NK-92 treated with Interleukin-12 subunit alpha and Interleukin-12 subunit beta, amount 100 ng/mL, for 24 hours (cell line): Measurements from ENCODE around the gene SMG7.

Experiments used
- DNase-seq: peaks from one replicate; lab custom pipeline; 2025; lab: John Stamatoyannopoulos, UW

SMG7 gene

DNA sequence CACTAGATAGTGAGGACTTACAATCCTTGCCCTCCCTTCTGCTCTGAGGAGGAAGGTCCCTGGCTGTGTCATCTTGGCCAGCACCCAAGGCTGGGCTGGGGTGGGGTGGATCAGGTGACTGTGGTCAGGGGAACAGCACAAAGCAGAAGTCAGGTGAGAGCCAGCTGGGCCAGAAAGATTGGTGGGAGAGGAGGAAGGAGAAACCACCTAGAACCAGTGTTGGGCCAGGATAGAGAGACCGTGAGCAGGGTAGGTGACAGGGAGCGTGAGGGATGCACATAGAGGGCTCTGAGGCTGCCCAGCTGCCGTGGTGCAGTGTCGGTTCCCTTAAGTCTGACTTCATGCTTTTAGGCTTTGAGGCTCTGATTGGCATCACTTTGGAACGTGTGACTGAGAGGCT is 95.3 kb downstream of the SMG7 start:
- no peak for DNase-seq

DNA sequence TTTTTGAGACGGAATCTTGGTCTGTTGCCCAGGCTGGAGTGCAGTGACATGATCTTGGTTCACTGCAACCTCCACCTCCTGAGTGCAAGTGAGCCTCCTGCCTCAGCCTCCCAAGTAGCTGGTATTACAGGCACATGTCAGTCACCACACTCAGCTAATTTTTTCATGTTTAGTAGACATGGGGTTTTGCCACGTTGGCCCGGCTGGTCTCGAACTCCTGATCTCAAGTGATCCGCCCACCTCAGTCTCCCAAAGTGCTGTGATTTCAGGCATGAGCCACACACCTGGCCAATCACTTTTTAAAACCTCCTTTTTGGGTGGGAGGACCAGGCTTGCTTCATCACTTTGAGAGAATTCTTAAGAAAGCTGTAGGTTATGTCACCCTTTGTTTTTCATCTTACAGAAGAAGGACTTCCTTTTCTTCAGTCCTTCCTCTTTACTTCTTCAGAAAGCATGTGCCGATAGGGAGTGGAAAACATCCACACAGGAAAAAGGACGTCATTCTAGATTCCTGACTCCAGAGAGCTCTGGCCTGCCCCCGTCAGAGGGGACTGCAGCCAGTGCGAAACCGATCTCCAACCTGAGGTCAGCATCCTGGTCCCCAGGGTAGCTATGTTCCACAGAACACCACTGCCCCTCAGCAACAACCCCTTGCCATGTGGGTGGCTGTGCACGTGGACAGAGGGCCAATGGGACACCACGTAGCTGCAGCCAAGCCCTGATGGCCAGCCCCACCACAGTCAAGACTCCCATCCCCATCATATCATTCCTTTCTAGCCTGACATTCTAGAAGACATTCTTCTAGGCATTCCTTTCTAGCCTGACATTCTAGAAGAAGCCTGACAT is 96.1 kb downstream of the SMG7 start:
- no peak for DNase-seq

DNA sequence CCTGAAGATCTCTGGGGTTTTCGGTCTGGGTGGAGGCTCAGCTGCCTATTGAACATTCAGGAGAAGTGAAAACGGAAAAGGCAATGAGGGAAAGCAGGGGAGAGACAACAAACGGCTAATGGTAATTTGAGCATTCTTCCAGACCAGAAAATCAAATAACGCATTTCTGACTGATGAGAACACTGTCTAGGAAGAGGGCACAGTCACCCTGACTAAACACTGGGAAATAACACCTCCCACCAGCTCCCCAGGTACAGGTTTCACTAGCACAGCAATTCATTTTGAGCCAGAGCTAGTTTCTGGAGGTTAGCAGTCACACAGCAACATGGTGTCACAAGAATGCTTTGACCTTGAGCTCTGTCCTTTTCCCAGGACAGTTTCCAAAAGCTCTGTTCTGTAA is 96.8 kb downstream of the SMG7 start:
- DNase-seq: no peak

DNA sequence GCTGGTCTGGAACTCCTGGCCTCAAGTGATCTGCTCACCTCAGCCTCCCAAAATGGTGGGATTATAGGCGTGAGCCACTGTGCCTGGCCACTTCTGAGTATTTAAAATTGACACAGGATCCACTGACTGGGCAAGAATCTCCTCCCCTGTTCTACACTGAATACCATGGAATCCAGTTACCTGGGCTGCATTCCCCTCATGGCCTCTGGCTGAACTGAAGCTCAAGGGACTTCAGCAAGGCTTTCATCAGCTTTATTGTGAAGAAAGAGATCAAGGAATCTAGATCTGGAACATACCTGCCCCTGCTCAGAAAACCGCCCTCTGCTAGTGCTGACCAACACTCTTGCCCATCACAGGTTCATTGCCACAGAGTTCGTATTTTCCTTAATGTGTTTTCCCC is 97.5 kb downstream of the SMG7 start:
- DNase-seq: no peak

DNA sequence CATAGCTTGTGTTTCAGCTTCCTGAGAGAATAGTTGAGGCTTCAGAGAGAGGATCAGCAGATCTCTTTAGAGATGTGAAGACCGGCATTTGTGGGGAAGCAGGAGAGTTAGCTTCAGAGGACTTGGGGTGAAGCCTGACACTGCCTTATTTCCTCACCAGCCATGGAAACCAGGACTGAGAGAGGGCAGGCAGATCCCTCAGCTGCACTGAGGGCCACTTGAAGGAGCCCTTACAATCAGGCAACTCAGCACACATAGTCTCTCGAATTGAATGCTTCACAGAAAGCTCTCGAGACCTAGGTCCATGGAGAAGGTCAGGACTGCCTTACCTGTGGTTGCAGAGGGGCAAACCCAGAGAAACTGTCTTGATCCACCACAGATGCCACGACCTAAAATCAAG is 98.2 kb downstream of the SMG7 start:
- DNase-seq: no peak

DNA sequence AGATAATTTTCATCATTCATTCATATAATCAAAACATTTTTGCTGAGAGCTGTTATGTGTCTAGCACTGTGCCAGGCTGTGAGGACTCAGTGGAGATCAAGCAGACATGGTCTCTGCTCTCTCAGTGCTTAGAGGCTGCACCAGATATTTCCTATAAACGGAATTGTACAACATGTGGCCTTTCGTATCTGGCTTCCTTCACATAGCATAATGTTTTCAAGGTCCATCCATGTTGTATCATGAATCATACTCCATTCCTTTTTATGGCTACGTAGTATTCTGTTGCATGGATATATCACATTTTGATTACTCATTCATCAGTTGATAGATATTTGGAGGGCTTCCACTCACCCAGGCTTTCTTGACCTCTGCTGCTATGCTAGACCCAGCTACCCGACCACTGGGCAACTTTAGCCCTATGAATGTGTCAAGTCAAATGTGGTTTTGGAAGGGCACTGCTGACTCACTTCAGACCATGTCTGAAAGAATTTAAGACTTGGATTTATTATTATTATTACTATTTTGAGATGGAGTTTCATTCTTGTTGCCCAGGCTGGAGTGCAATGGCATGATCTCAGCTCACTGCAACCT is 99.5 kb downstream of the SMG7 start:
- DNase-seq: no peak

DNA sequence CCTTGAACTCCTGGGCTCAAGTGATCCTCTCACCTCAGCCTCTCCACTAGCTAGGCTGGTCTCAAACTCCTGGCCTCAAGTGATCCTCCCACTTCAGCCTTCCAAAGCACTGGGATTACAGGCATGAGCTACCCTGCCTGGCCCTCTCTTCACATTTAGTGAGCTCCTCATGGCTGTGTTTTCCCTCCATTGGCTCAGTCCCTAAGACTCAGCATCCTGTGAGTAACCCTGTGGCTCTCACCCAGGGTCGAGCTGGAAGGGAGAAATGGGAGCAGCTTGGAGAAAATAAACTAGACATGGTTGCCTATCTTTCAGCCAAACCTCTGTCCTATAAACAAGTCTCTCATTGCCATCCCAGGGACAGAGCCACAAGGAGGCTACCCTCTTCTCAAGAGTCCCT is 100.4 kb downstream of the SMG7 start:
- DNase-seq: no peak

DNA sequence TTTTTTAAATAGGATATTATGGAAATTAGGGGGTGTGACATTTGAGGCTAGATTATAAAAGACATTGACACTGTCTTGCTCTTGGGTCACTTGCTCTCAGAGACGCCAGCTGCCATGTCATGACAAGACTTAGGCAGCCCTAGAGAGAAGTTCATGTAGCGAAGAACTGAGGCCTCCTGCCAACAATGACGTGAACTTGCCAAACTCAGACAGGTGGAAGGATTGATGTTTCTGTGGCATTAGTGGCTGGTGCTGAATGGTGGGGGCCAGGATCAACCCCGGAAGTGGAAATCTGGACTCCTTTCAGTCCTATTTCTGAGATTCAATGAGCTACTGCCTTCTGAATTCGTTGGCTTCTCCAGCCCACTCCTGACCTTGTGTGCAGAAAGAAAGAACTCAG is 103.3 kb downstream of the SMG7 start:
- DNase-seq: no peak

DNA sequence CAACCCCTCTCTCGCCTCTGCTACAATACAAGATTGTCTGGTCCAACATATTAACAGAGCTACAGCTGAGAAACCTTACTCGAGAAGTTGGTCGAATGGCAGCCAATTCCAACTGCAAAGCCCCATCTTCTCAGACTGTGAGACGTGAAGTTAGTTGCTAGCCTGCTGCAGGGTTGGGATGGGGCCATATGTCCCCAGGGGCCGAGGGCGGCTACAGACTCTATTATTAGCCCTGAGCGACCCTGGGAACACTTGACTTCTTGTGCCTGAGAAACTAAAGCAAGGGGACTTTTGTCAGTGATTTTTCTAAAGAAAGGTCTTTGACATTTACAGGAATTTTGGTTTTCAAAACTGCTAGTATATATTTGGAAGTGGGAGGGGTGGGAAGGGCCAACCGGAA is 104.2 kb downstream of the SMG7 start:
- no peak for DNase-seq

DNA sequence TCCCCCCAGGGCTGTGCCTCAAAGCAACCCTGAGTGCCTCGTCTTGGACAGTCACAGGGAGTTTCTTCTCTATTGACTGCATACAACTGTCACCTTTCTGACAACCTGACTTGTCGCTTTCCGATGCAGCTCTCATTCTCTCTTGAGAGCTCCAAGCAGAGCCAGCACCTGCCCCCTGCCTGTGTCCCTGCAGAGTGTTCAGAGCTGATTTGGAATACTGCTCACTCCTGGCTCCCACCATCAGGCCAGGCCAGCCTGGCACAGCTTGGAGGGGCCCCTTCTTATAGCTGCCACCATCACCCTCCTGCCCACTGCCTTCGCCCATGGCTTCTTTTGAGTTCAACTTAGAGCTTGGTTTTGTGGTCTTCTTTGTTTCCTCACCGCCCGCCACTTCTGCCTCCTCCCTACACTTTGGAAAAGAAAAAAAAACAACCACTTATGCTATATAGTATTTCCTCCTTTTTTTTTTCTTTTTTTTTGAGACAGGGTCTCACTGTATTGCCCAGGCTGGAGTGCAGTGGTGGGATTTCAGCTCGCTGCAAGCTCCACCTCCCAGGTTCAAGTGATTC is 105.7 kb downstream of the SMG7 start:
- no peak for DNase-seq

DNA sequence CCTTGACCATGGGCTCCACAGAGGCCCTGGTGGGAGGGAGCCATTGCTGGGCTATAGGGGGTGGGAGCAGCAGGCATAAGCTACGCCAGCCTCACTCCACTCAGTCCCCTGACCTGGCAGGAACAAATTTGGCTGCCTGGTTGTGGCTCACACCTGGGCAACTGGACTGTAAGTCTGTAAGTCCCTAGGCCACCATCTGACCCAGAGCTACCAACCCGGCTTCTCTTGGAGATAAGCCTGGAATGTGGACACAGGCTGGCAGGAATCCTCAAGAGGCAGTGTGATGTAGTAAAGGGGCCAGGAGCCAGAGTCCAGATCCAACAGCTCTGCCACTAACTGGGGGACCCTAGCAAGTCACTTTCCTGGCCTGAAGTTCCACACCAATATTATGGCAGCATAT is 106.6 kb downstream of the SMG7 start:
- DNase-seq: no peak

DNA sequence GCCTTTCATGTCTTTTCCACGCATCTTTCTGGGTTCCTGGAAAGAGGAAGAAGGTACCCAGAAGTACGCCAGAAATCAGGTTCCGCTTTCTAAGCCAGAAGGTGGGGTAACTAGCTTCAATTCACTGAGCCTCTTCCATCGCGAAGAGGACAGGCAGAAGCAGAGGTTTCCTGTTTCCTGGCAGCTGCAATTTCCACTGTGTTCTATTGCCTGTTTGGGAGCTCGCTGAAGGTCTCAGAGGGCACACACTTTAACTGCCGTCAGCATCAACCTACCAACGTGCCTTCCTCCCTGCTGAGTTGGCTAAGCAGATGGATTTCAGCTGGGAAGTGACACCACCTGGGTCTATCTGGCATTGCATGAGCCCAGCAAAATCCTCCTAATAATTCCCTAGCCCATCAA is 108.0 kb downstream of the SMG7 start:
- DNase-seq: no peak

DNA sequence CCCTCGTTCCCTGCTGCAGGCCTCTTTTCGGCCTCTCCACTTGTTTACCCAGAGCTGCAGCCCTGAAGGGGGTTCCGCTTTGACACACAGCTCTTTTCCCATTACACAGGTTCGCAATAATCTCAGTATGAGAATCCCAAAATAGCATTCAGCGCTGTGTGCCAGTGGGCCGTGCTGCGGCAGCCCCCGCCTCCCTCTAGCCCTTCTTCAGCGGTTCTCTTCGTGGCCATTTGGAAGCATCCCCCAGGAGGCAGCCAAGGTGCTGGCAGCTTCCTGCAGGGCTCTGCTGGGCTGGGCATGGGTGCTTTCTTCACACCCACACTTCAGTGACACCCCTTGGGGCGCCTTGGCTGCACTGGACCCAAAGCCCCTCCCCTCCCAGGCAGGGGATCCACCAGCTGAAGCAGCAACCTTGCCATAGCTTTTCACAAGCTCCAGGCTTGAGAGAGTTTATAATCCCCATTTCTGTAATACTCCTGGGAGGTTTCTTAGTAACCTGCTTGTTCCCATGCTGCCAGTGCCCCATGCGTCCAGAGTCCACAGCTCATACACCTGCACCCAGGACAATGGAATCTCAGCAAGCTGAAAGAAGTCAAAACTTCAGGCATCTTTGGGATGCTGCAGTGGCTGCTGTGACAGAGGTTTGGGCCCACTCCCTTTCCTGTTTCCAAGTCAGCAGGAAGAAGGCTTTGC is 109.9 kb downstream of the SMG7 start:
- DNase-seq: no peak

DNA sequence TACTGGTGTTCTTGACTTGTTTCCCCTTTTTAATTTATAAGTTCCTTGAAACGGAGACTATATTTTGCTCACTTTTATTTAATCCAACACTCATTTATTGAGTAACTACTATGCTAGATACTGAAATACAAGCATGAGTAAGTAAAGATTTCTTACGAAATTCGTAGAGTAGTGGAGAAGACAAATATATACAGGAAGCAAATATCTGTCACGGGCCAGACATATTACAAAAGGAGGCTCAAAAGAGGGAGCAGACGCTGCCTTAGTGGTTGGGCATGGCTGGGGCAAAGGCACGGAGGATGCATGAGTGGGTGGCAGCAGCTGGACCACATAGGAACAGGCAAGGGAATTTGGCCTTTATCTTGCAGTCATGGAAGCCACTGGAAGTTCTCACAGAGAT is 111.2 kb downstream of the SMG7 start:
- no peak for DNase-seq

DNA sequence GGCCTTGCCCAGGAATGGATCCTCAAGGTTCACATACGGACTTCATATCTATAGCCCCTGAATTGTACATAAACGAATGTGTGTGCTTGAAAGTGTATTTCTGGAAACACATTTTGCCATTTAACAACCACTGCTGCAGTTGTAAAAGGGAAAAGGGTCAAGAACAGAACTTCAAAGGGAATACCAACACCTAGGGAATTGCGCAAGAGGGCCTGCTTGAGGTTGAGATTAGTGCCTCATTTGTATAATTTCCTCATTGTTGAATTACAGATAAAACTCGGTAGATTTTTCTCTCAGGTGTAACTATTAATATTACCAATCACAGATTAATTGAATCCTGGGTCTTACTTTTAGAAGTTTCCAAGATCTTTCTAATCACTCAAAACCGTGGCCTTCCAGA is 111.8 kb downstream of the SMG7 start:
- DNase-seq: no peak

DNA sequence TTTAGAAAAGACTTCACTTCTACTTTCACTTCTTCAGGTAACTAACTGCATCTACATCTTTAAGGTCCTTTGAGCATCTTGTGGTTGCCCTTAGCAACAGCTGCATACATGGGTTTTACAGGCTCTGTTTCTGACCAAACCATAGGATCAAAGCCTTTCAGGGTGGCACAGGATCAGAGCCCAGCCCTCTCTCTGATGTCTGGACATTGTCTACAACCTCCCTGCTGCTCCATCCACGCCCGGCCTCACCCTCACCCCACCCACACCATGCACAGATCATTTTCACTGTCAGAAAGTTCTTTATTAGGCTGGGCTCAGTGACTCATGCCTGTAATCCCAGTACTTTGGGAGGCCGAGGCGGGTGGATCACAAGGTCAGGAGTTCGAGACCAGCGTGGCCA is 112.7 kb downstream of the SMG7 start:
- no peak for DNase-seq

DNA sequence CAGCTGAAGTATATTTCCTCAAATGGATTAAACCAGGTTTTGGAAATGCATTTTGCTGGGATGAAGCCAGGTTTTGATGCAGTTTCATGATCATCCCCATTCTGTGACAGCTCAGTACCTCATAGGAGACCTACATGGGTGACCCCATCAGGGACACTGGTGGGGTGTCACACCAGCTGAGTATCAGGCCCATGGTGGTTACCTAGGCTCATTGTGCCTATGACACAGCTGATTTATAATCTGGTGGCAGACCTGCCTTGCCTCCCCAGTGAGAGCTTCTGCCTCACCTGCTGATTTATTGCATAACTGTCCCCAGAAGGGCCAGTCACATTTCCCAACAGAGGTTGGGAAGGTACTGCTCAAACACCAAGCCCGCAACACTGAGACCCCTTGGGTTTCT is 114.2 kb downstream of the SMG7 start:
- DNase-seq: no peak

DNA sequence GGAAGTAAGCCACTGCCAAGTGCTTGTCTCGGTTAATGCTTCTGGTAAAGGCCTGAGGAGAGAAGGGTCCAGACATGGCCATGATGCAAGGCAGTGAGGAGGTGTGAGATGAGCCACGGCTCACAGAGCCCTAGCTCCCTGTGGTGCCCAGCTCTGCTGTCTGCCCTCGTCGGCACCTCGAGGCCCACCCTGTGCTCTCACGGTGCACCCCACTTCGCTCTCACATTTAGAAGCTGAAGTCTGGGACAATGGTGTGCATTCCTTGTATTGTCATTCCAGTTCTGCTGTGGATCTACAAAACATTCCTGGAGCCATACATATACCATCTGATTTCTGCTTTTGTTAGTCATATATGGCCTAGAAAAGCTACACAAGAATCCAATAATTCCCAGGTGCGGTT is 114.6 kb downstream of the SMG7 start:
- DNase-seq: no peak

DNA sequence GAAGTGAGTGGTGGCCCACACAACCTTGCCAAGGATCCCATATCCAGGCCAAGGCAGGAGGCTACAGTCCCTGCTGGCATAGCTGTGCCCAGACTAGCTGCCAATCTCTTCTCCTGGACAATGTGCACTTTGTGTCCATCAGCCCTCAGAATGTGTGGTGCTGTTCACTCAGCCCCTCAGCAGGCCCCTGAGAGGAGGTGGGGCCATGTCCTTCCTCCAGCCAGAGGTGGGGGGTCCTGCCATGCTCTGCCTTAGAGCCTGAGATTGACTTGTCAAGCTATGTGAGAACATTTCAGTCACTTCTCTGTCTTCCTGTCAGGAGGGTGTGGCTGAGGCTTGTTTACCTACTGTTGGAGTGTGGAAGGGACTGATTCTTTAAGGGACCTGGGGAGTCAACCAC is 116.5 kb downstream of the SMG7 start:
- DNase-seq: no peak

DNA sequence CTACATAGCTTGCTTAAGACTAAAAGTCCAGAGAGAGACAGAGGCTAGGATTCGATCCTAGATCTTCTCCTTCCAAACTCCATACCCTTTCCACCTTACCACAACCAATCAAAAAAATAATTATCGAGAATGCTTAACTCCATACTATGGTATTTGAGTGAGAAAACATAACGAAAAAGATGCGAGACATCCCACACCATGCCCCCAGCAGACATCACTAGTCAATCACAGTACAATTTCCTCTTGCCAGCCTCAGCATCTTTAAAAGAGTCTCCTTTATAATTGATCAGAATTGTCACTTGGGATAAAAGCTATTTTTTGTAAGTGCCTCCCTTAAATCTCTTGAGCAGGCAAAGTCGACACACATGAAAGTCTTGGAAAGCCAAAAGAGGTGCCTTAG is 117.1 kb downstream of the SMG7 start:
- no peak for DNase-seq

DNA sequence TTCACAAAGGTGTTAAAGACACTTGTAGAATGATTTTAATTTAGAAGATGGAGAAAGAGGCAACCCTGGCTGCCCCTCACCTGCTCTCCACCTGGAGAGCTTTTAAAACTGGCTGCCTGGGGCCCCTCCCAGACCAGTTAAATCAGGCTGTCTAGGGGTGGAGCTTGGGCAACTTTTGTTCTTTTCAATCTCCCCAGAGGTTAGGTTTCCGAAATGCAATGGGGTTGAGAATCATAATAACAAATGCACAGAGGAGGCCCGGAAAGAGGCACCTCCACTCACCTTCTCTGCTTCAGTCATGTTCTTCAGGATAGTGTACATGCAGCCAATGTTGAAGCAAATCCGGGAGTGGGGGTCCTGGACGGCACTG is 117.6 kb downstream of the SMG7 start:
- DNase-seq: no peak

DNA sequence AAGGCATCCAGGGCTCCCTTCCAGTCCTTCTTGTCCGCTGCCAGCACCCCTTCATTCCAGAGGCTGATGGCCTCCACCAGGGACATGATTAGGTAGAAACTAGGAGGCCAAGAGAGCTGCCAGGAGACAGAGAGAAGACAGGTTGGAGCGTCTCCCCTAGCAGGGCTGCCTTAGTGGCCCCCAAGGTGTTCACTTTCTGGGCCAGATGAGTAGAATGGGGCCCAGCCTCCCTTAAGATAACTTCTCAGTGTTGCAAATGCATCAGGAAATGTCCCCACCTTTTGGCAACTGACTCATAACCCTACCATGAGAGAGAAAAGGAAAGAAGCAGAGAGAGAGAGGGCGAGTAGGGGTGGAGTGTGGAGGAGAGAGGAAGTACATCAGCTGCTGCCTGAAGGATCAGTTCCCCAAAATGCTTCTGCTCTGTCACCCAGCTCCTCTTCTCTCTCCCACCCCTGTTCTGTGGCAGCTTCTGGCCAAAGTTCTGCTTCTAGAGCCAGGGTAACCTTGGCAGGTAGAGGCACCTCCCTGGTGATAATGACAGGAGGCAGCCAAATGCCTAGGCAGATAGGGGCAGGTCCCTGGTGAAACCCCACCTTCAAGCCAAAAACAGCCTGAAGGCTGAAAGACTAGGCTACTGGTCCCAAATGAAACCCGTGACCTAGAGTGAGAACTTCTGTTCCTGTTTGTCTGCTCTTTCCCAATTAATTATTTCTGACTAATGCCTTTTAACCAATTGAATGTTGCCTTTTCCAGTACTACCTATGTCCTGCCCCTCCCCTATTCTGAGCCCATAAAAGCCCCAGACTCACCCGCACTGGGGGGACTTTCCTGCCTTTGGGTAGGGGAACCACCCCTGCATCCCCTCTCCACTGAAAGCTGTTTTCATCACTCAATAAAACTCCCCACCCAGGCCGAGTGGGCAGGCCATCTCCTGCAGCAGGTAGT is 118.2 kb downstream of the SMG7 start, which contains the start of gene NCF2:
Gene NCF2 (minus strand): TSS at position 216 of the 948 bp plus-strand sequence. CDS start 130 bp downstream, at position 86.
- peak; percentile 44 for DNase-seq
